GM10847 (cell line): Measurements from ENCODE around the gene RXRA.

Experiments
- POLR2A ChIP-seq: IDR thresholded peaks from 2 replicates; pipeline ENCODE4 v1.6.1; 2011; ENCODE audit not compliant: insufficient read length; ENCODE audit errors: extremely low read depth

Gene RXRA

DNA sequence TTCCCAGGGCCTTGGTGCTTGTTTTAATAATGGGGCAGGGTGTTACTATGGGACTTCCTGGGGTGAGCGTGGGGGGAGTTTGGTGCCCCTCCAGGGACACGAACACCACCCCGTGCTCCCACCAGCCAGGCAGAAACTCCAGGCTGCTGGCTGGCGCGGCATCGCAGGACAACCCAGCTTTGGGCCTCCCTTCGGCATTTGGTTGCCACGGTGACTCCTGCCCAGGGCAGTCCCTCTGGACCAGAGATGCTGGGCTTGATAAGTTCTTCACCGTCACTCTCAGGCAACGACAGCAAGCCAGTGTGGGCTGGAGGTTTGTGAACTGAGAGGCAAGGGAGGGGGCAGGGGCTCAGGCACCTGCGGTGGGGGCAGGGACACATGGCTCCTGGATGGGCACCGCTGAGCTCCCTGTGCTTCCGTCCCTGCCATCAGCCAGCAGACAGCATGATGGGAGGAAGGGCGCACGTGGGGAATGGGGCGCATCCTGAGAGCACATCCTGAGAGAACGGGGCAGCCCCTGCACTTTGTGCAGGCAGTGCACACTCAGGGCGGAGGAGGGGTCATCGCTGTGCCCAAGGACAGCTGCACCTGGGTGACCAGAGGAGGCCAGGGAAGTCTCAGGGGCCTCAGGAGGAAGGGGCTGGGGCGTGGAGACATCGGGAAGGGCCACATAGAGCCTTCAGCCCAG is 116.4 kb downstream of the RXRA start:
- TF ChIP-seq POLR2A: no peak

DNA sequence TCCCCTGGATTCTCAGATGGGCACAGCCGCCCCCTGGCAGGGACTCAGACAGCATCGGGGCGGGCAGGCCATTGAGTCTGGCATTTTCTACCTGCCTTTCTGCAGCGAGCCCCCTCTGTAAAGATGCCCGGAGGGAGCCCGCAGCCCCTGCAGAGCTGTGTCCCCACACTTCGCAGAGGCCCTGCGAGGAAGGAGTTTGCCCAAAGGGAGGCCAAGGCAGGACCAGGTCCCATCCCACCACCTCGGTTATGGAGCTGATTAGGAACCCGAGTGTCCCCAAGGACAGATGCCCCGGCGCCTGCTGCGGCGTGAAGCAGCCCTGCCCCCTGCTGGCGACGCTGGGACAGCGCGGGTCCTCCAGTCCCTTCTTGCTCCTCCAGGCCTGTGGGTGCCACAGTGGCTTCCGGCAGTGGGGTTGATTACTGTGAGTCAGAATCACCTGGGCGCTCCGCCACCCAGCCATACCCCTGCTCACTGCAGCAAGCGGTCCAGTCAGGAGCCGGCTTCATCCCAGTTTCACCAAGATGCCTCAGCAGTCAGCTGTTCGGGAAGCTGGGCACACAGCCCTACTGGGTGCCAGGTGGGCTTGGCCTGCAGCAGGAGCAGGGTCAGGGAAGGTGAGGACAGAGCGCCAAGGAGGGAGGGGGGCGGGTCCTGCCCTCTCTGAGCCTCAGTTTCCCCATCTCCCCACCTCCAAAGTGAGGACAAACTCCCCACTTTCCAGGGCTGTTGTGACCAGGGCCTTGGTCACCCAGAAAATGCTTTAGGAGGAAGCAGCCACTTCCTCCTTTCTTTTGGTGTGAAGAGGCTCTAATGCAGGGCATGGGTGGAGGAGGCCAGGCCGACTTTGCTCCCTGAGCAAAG is 117.2 kb downstream of the RXRA start:
- TF ChIP-seq POLR2A: no peak

DNA sequence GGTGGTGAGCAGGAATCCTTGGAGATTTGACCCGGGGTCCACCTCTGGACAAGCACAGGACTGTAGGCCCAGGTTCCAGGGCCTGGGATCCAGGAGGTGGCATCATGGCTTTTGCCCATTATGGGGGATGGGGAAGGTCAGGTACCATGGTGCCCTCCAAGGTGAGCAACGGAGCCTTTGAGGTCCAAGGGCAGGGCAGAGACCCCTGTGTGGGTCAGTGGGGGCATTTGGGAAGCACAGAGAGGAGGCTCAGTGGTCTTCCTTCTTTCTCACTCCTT is 117.7 kb downstream of the RXRA start:
- TF ChIP-seq POLR2A: no peak

DNA sequence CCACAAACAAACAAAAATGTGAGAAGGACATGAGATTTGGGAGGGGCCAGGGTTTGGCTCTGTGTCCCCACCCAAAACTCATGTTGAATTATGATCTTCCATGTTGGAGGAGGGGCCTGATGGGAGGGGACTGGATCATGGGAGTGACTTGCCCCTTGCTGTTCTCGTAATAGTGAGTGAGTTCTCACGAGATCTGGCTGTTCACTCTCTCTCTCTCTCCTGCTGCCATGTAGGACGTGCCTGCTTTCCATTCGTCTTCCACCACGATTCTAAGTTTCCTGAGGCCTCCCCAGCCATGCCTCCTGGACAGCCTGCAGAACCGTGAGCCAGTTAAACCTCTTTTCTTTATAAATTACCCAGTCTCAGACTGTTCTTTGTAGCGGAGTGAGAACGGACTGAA is 118.7 kb downstream of the RXRA start:
- TF ChIP-seq POLR2A: no peak

DNA sequence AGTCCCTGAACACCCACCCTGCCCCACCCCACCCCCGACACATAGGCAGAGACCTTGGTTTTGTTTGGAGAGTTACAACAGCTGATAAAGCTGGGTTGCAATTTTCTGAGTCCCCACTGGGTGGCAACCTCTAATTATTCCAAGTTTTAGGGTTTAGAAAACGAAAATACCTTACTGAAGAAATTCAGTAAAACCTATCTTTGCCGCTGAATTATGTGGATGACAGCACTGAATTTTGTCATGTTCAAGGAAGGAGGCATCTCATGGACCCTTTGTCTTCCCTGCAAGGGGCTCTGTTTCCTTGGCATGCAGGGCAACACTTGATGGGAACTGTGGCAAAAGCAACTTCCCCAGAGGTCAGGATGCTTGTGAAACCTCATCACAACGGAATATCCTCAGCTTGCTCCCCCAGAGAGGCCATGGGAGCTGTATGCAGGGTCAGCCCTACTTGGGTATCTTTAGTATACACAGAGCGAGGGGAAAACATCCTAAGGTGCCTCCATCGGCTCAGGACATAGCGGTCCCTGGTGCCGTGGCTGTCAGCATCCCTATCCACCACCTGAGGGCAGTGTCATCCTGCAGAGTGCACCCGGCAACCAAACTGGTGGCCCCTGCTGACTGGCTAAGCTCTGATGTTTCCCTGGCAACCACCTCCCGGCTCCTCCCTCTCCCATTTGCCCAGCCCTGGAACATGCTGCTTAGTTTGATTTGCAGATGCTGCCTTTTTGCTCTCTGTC is 123.1 kb downstream of the RXRA start:
- TF ChIP-seq POLR2A: no peak

DNA sequence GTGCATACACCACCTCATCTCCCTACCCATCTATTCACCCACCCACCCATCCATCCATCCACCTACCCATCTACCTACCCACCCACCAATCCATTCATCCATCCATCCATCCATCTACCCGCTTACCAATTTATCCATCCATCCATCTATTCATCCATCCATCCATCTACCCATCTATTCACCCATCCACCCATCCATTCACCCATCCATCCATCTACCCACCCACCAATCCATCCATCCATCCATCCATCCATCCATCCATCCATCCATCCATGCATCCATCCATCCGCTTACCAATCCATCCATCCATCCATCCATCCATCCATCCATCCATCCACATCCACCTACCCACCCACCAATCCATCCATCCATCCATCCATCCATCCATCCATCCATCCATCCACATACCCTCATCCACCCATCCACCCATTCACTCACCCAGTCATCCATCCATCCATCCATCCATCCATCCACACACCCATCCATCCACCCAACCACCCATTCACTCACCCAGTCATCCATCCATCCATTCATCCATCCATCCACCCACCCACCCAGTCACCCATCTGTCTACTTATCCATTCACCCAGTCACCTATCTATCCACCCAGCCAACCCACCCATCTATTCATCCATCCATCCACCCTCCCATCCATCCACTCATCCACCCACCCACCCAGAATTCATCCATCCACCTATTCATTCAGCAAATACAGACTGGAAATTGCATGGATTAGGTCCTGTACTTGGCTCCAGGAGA is 125.6 kb downstream of the RXRA start:
- no peak for TF ChIP-seq POLR2A

DNA sequence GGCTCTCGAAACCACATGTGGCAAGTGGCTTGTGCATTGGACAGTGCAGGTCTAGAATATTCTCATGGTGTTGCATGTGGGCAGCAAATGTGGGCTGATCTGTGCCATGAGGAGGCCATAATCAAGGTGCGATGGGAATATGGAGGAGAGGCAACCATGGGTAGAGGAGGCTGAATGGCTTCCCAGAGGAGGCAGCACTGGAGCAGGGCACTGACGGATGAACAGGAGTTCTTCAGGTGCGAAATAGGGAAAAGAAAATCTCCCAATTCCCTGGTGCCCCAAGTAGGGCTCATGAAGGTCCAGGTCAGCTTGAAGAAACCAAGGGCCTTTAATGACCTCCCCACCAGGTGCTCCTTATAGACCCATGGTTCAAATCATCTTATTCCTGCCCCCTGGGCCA is 126.5 kb downstream of the RXRA start:
- no peak for TF ChIP-seq POLR2A

DNA sequence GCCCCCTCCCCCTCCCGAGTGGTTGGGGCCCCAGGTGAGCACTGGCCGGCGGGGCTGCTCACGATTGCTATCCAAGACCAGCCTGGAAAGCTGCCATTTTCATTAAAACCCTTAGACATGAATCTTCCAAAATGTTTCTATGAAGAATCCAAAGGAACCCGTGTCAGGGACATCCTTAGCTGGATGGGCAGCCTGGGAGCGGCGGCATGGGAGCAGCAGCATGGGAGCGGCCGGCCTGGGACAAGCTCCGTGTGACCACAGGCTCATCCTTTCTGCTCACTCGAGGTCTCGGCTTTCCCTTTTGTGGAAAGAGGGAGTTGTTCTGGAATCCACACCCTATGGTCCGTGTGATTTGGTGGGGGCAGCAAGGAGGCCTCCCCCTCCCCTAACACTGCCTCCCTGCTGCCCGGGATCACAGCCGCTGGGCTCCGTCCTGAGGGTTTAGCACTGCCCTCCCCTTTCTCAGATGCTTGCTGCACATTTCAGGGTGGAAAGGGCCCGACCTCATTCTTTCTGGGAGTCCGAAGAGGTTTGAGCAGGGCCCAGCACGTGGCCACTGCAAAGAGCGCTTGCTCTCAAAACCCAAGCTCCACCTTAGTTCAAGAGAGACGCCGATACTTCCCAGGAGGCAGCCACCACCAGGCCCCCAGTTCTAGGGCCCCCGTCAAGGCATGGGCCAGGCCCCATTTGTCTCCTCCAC is 127.7 kb downstream of the RXRA start:
- no peak for TF ChIP-seq POLR2A

DNA sequence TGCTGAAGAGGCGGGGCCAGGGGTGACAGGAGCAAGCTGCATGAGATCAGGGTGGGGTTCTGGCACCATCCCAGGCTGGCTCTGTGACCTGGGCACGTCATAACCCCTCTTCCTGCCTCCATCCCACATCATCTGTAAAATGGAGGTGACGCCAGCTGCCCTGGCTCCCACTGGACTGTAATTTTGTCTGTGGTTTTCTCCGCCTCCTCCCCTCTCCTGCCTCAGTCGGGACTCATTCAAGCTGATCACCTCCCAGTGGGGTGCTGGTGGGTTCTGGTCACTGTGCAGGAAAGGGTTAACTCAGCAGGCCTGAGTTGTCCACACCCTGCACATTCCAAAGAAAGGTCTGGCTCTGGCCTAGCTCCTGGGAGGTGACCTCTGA is 128.2 kb downstream of the RXRA start:
- TF ChIP-seq POLR2A: no peak

DNA sequence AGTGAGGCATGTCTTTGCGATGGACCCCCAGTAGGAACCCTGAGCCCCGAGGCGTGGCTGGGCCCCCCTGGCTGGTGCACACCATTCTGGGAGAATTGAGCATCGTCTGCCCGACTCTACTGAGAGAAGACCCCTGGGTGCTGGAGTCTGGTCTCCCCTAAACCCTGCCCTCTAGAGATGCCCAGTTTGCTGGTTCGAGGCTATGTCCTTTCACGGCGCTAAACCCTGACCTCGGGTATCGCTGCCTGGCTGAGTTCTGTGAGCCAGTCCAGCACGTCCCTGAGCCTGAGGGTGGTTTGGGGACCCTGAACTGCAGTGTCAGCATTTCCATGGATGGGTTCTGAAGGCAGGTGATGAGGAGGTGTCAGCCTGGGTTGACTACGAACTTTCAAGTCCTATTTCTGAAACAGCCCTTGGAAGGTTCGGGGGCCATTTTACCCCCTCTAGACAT is 128.8 kb downstream of the RXRA start:
- TF ChIP-seq POLR2A: no peak

DNA sequence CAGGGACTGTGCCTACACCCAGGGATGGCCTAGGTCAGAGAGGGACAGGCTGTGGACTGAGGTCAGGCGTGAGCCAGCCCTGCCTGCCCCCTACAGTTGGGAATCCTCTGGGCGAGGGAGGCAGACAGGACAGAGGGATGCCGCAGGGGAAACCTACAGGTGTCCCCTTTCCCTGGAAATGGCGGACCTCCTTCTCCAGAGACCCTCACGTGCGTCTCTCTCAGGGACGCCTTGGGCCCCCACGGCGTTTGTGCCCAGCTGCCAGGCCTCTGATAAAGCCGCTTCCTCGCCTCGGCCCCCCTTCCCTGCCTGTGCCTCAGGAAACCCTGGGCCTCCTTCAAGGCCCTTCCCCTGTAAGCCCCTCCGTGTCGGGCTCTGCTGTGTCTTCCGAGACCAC is 129.3 kb downstream of the RXRA start:
- TF ChIP-seq POLR2A: no peak

DNA sequence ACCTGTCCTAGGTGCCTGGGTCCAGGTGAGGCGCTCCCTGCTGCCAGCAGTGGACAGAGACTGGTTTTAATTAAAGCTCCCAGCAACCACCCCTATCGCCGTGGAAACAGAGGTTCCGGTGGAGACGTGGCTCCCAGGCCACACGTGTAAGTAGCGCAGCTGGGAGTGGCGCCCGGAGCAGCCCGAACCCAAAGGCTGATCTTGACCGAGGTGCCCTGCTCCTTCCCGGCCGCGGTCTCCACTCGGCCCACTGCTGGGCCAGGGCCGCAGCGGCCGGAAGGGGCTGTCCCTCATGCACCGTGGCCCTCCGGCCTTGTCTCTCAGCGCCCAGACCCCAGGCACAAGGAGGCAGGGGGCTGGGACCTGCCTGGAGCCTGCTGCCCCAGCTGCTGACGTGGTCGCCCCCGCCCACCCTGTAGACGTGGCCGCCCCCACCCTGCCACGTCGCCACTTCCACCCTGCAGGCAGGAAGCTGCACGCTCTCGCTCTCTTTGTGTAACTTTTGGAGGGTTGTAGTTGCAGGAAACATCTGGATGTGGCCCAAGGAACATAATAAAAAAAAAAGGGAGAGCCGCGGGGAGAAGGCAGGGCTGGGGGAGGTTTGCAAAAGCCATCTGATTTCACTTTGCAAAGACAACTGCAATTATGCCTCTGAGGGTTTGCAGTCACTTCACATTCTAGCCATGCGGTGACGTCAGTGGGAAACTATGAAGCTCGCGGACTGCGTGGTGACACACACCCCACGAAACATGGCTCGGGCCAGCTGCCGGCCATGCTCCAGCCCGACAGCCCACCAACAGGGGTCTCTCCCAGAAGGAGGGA is 129.9 kb downstream of the RXRA start:
- no peak for TF ChIP-seq POLR2A

DNA sequence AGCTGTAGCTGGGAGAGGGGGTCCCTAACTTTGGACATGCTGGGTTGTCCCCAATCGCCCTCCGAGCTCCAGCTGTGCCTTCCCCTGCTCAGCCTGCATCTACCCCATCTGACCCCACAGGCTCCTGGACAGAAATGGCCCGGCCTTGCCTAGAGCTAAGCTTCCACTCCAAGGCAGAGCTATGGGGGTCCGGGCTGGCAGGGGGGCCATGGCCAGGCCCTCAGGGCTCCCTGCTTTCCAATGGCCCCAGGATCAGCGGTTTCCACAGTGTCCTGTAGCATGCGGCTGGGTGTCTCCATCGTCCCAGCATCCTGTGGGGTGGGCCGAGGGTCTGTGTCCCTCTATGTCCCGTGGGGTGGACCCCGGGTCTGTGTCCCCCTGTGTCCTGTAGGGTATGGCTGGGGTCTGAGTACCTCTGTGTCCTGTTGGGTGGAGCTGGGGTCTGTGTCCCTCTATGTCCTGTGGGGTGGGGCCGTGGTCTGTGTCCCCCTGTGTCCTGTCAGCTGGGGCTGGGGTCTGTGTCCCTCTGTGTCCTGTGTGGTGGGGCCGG is 130.6 kb downstream of the RXRA start:
- TF ChIP-seq POLR2A: no peak
